HCT116 (cell line): ENCODE measurements around the gene UVRAG. TPM values are rescaled to one million over a fixed set of nuclear protein-coding genes. Genes with fewer than 3 reads are reported as not detected.

Source experiments
- ATAC-seq: fragments of 200-7000 bp; cut with Tn5 transposase; 2 replicates; pipeline ENCODE4 v1.9.1; 2020; ENCODE audit warnings: mild to moderate bottlenecking, moderate library complexity
- BruUV-seq: library from RNA; stranded (reverse); fragments of 400-500 nt; replicated peaks from 2 replicates; lab custom pipeline; 2021; lab: Mats Ljungman, UMichigan
- CTCF ChIA-PET: fragments of 300-600 bp; sonication (Branson Sonifier 250); formaldehyde crosslinking; loops from one replicate; lab custom pipeline; 2021; ENCODE audit warnings: antibody characterized with exemption; lab: Charles Lee
- POLR2A ChIA-PET: fragments of 300-600, 350-600 bp; sonication (Branson Sonifier 250); formaldehyde crosslinking; loops from one replicate; lab custom pipeline; 2021; ENCODE audit warnings: antibody characterized with exemption; lab: Charles Lee
- RAD21 ChIA-PET, 2 experiments: fragments of 300-600 bp; sonication (Branson Sonifier 250); formaldehyde crosslinking; loops; one replicate each; lab custom pipeline; 2023; ENCODE audit warnings: low total read pairs in 2 of 2; ENCODE audit not compliant: uncharacterized antibody in 2 of 2, unreplicated experiment in 2 of 2, low non-redundant PET in 1 of 2; lab: Charles Lee
- DNase-seq: peaks from one replicate; pipeline ENCODE4 v3.0.0-alpha.2; 2010; ENCODE audit warnings: low read depth, low spot score
- H2AFZ ChIP-seq: fragments of 200-600 bp; shearing (Covaris generic), sonication (generic); 2 replicates; pipeline ENCODE4 v1.6.1; 2017; ENCODE audit warnings: low read depth, mixed run types, mixed read lengths, antibody characterized with exemption, low read length; ENCODE audit not compliant: poor library complexity, severe bottlenecking
- H3K27ac ChIP-seq: 2 replicates; pipeline ENCODE4 v1.5.1; 2012; ENCODE audit warnings: low read depth, low read length
- H3K27me3 ChIP-seq: fragments of 200-600 bp; sonication (generic); 2 replicates; pipeline ENCODE4 v1.6.1; 2016; ENCODE audit warnings: mixed run types, low read length, mixed read lengths; ENCODE audit not compliant: insufficient read depth
- H3K36me3 ChIP-seq, 2 experiments: fragments of 200-500 bp in 1 of 2; fragments of 200-600 bp in 1 of 2; sonication (Bioruptor generic) in 1 of 2; sonication (generic) in 1 of 2; 2 replicates each; pipeline versions ENCODE4 v1.5.1 to v1.6.1; 2014 to 2016; ENCODE audit warnings: low read length in 2 of 2, inconsistent platforms in 1 of 2, mixed read lengths in 1 of 2, mixed run types in 1 of 2; ENCODE audit not compliant: insufficient read depth in 2 of 2, control insufficient read depth in 1 of 2
- H3K4me1 ChIP-seq, 2 experiments: fragments of 200-600 bp in 1 of 2; sonication (generic) in 1 of 2; 2 replicates each; pipeline versions ENCODE4 v1.5.1 to v1.6.1; 2012 to 2017; ENCODE audit warnings: low read length in 2 of 2, inconsistent platforms in 1 of 2, mild to moderate bottlenecking in 1 of 2, mixed read lengths in 1 of 2, mixed run types in 1 of 2, moderate library complexity in 1 of 2; ENCODE audit not compliant: insufficient read depth in 2 of 2, control insufficient read depth in 1 of 2
- H3K4me2 ChIP-seq: fragments of 200-600 bp; sonication (generic); 2 replicates; pipeline ENCODE4 v1.6.1; 2017; ENCODE audit warnings: mixed run types, low read length, mixed read lengths
- H3K4me3 ChIP-seq, 2 experiments: fragments of 200-600 bp in 1 of 2; sonication (generic) in 1 of 2; replicated peaks in 1 of 2; 2 replicates each; pipeline ENCODE4 v1.5.1; 2011 to 2016; ENCODE audit warnings: low read length in 2 of 2, control low read depth in 1 of 2, low read depth in 1 of 2, mild to moderate bottlenecking in 1 of 2, mixed read lengths in 1 of 2, mixed run types in 1 of 2
- H3K79me2 ChIP-seq: fragments of 200-600 bp; sonication (generic); 2 replicates; pipeline ENCODE4 v1.6.1; 2017; ENCODE audit warnings: mild to moderate bottlenecking, mixed run types, low read length, moderate library complexity, mixed read lengths; ENCODE audit not compliant: insufficient read depth
- H3K9ac ChIP-seq: fragments of 200-600 bp; sonication (generic); 2 replicates; pipeline ENCODE4 v1.6.1; 2016; ENCODE audit warnings: low read length, mixed read lengths
- H3K9me2 ChIP-seq: fragments of 200-600 bp; sonication (generic), shearing (Covaris generic); 2 replicates; pipeline ENCODE4 v1.6.1; 2017; ENCODE audit warnings: mixed run types, mild to moderate bottlenecking, moderate library complexity; ENCODE audit not compliant: insufficient read depth
- H3K9me3 ChIP-seq, 2 experiments: fragments of 200-500 bp in 1 of 2; fragments of 200-600 bp in 1 of 2; sonication (Bioruptor generic) in 1 of 2; sonication (generic) in 1 of 2; 2 replicates each; pipeline ENCODE4 v1.6.1; 2014 to 2017; ENCODE audit warnings: low read length in 2 of 2, mixed read lengths in 2 of 2, inconsistent platforms in 1 of 2, low read depth in 1 of 2, mild to moderate bottlenecking in 1 of 2, mixed run types in 1 of 2, moderate library complexity in 1 of 2; ENCODE audit not compliant: control insufficient read depth in 1 of 2, insufficient read depth in 1 of 2
- H4K20me1 ChIP-seq: fragments of 200-600 bp; sonication (generic), shearing (Covaris generic); 2 replicates; pipeline ENCODE4 v1.6.1; 2017; ENCODE audit warnings: mixed run types, mild to moderate bottlenecking, moderate library complexity; ENCODE audit not compliant: insufficient read depth
- CBX3 ChIP-seq: IDR thresholded peaks from 2 replicates; pipeline ENCODE4 v1.6.1; 2012; ENCODE audit warnings: low read depth
- CTCF ChIP-seq, 3 experiments: fragments of 200-600 bp in 1 of 3; sonication (generic) in 1 of 3; IDR thresholded peaks in 2 of 3; conservative IDR thresholded peaks in 1 of 3; 2 replicates each; pipeline ENCODE4 v1.5.1; 2012 to 2017; ENCODE audit warnings: low read depth in 2 of 3, low read length in 2 of 3, antibody characterized with exemption in 1 of 3, borderline replicate concordance in 1 of 3, control low read depth in 1 of 3, mild to moderate bottlenecking in 1 of 3, mixed read lengths in 1 of 3, mixed run types in 1 of 3, moderate library complexity in 1 of 3; ENCODE audit not compliant: insufficient read depth in 1 of 3
- EGR1 ChIP-seq: IDR thresholded peaks from 2 replicates; pipeline ENCODE4 v1.6.1; 2012; ENCODE audit warnings: low read depth
- ELF1 ChIP-seq: IDR thresholded peaks from 2 replicates; pipeline ENCODE4 v1.6.1; 2012; ENCODE audit warnings: low read depth, borderline replicate concordance
- POLR2A ChIP-seq: IDR thresholded peaks from 2 replicates; pipeline ENCODE4 v1.7.0; 2011; ENCODE audit warnings: borderline replicate concordance; ENCODE audit not compliant: insufficient read depth, insufficient read length; ENCODE audit errors: extremely low read depth
- REST ChIP-seq: IDR thresholded peaks from 2 replicates; pipeline ENCODE4 v1.6.1; 2012; ENCODE audit warnings: low read depth
- SP1 ChIP-seq: IDR thresholded peaks from 2 replicates; pipeline ENCODE4 v1.6.1; 2012; ENCODE audit warnings: low read depth
- SRF ChIP-seq: IDR thresholded peaks from 2 replicates; pipeline ENCODE4 v1.6.1; 2012; ENCODE audit warnings: low read depth
- intact Hi-C: fragments of 100-400 bp; cut with micrococcal nuclease; formaldehyde crosslinking; loops from 2 replicates; pipeline ENCODE4 v1.10.0; 2022
- total RNA-seq: library from RNA; stranded (reverse); gene quantifications from one replicate; pipeline ENCODE4 v1.2.1, GENCODE V29; 2021; ENCODE audit not compliant: unreplicated experiment
- TF ChIP-seq, protein P1 (sequence below): IDR thresholded peaks from 2 replicates; pipeline ENCODE4 v1.6.1; 2012
- TF ChIP-seq, protein P2 (sequence below): IDR thresholded peaks from 2 replicates; pipeline ENCODE4 v1.6.1; 2011; ENCODE audit warnings: mild to moderate bottlenecking, low read length, moderate library complexity; ENCODE audit not compliant: insufficient replicate concordance; ENCODE audit errors: extremely low read depth

Gene UVRAG
- total RNA-seq, 1 experiment from 2014 or later, result 12.3 TPM

DNA sequence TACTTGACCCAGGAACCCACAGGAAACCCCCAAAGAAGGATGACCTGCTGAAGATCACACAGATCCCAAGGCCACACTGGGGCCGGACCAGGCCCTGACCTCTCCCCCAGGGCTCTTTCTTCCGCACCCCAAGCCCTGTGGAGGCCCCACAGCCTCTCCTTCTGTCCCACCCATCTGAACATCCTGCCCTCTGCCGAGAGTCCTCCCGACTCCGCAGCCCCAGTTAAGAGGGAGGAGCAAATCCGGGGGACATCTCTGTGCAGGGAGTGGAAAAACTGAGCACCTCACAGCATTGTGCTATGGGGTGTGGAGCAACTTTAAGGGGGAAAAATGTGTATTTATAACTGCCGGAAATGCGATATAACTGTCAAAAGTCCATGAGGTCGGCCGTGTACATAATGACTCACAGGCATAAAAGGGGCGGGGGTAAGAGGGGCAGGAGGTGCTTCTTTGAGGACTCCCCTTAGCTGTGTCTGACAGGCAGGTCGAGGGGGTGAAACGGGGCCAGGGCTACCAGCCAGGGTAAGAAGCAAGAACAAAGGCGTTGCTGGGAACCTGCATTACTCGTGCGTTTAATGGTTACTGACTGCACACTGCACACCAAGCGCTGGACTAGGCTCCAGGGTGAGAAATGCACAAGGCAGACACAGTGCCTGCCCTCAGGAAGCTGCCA is 334.1 kb downstream of the UVRAG start:
- H3K9ac ChIP-seq, result no peak overlapping the region
- H3K9me3 ChIP-seq, result no peaks in the 10 kb centered on the region
- H4K20me1 ChIP-seq, result no peaks in the 10 kb centered on the region
- H3K4me3 ChIP-seq, result no peak overlapping the region
- peaks cover 0 to 8% of the 10 kb centered on the region in 2 experiments; a peak in 2 of 4 replicates for H3K4me1 ChIP-seq
- no peak for TF ChIP-seq SRF
- TF ChIP-seq, protein P1, sequence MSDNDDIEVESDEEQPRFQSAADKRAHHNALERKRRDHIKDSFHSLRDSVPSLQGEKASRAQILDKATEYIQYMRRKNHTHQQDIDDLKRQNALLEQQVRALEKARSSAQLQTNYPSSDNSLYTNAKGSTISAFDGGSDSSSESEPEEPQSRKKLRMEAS, result no peak
- intact Hi-C loops, result no loop called here
- H3K36me3 ChIP-seq, result no peaks in the 10 kb centered on the region
- no TSS peak for BruUV-seq
- ATAC-seq (no peak), DNase-seq (no peak)
- no peak overlapping the region for H2AFZ ChIP-seq
- ChIA-PET RAD21 (interaction anchor here in 1 of 2 experiments (0.6 kb wide), 1 partner anchor 252 kb away, joined by 3 read pairs; no protein-coding TSS in a partner anchor), CTCF (no interaction called here), POLR2A (no interaction called here)
- H3K4me2 ChIP-seq, result no peak overlapping the region
- H3K79me2 ChIP-seq, result no peaks in the 10 kb centered on the region
- no peak overlapping the region for H3K27ac ChIP-seq
- no peaks in the 10 kb centered on the region for H3K27me3 ChIP-seq
- H3K9me2 ChIP-seq, result no peaks in the 10 kb centered on the region

- no peak overlapping the region for H3K9ac ChIP-seq
- BruUV-seq, result no TSS peak
- no peak overlapping the region for H3K4me2 ChIP-seq
- POLR2A ChIA-PET, result no interaction called here
- no peak for ATAC-seq
- no peaks in the 10 kb centered on the region for H4K20me1 ChIP-seq
- H3K9me3 ChIP-seq, result no peaks in the 10 kb centered on the region
- RAD21 ChIA-PET, result interaction anchor here in 1 of 2 experiments (0.6 kb wide), 1 partner anchor 252 kb away, joined by 3 read pairs; no protein-coding TSS in a partner anchor
- DNase-seq, result no peak
- H3K36me3 ChIP-seq, result no peaks in the 10 kb centered on the region
- H3K79me2 ChIP-seq, result no peaks in the 10 kb centered on the region
- H3K4me1 ChIP-seq, result peaks cover 0 to 8% of the 10 kb centered on the region in 2 experiments; a peak in 2 of 4 replicates
- no peak overlapping the region for H2AFZ ChIP-seq
- no peaks in the 10 kb centered on the region for H3K27me3 ChIP-seq
- CTCF ChIA-PET, result interaction anchor here (1.1 kb wide), 1 partner anchor 253 kb away, joined by 3 read pairs; no protein-coding TSS in a partner anchor
- intact Hi-C loops, result no loop called here
- H3K9me2 ChIP-seq, result no peaks in the 10 kb centered on the region
- no peak overlapping the region for H3K4me3 ChIP-seq
- H3K27ac ChIP-seq, result no peak overlapping the region
- TF ChIP-seq EGR1, result no peak
- TF ChIP-seq, protein P2, sequence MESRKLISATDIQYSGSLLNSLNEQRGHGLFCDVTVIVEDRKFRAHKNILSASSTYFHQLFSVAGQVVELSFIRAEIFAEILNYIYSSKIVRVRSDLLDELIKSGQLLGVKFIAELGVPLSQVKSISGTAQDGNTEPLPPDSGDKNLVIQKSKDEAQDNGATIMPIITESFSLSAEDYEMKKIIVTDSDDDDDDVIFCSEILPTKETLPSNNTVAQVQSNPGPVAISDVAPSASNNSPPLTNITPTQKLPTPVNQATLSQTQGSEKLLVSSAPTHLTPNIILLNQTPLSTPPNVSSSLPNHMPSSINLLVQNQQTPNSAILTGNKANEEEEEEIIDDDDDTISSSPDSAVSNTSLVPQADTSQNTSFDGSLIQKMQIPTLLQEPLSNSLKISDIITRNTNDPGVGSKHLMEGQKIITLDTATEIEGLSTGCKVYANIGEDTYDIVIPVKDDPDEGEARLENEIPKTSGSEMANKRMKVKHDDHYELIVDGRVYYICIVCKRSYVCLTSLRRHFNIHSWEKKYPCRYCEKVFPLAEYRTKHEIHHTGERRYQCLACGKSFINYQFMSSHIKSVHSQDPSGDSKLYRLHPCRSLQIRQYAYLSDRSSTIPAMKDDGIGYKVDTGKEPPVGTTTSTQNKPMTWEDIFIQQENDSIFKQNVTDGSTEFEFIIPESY, result no peak
- TF ChIP-seq POLR2A, result no peak
- TF ChIP-seq CTCF (IDR thresholded peaks at IDR 0.05 in 2 of 3, conservative IDR thresholded peaks at IDR 0.05 in 1 of 3; ENCODE audit: borderline replicate concordance in 1 of 3, insufficient read depth in 1 of 3, low read depth in 2 of 3, low read length in 2 of 3), result no peak
- no peak for TF ChIP-seq CBX3
- TF ChIP-seq, protein P1, result no peak
- TF ChIP-seq REST, result no peak
- no peak for TF ChIP-seq SRF
- no peak for TF ChIP-seq ELF1
- no peak for TF ChIP-seq SP1
These were observed 334.7 kb downstream of the UVRAG start for GRCh38 chr11:76149713-76150112.
